Choroid plexus epithelial cell (primary cell): ENCODE measurements around the gene ZNF836.

Experiments
- DNase-seq: peaks from one replicate; pipeline ENCODE4 v3.0.0-alpha.2; 2010; ENCODE audit warnings: low read depth
- H3K4me3 ChIP-seq: 2 replicates; pipeline ENCODE4 v1.5.1; 2011; ENCODE audit warnings: low read depth, mild to moderate bottlenecking, control low read depth, low read length, moderate library complexity
- TF ChIP-seq, protein P1 (sequence below): conservative IDR thresholded peaks from 2 replicates; pipeline ENCODE4 v1.5.1; 2011; ENCODE audit warnings: low read depth, mild to moderate bottlenecking, control low read depth, inconsistent platforms, low read length, moderate library complexity

The ZNF836 gene

DNA sequence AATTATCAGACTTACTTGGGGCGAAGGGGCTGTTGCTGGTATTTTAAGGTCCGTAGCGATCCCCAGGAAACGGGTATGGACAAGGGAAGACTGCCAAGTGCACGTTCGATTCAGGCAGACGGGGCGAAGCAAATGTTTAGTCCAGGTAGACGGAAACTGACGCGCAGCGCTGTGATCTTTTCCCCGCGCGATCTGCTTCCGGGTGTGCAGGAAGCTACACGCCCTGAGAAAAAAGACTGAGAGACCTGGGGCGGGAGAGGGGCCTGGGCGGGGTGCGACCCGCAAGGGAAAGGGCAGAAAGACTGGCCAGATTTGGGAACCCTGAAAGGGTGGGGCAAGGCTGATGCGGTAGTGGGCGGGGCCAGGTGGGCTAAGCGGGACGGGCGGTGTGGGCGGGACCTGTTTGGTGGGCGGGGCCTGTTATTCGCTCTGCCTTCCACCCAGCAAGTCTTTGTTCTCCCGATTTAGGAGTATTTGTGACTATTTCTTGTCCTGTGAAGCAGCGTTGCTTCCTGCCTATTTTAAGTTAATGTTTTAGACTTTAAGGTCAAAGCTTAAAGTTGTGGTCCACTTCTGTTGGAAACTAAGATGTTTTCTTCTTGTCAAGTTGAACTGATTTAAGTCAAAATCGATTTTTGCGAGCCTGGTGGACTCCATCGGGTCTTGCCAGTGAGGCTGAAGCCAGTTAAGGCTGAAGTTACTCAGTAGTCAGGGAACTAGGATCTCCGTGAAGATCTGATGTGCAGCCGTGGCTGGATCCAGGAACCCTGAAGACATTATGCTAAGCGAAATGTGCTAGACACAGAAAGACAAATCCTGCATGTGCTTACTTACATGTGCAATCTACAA is at the start of gene ZNF836:
Gene ZNF836 (minus strand): TSS at position 301 of the 849 bp plus-strand sequence. CDS start 3,549 bp downstream, outside the sequence.
- TF ChIP-seq, protein P1, sequence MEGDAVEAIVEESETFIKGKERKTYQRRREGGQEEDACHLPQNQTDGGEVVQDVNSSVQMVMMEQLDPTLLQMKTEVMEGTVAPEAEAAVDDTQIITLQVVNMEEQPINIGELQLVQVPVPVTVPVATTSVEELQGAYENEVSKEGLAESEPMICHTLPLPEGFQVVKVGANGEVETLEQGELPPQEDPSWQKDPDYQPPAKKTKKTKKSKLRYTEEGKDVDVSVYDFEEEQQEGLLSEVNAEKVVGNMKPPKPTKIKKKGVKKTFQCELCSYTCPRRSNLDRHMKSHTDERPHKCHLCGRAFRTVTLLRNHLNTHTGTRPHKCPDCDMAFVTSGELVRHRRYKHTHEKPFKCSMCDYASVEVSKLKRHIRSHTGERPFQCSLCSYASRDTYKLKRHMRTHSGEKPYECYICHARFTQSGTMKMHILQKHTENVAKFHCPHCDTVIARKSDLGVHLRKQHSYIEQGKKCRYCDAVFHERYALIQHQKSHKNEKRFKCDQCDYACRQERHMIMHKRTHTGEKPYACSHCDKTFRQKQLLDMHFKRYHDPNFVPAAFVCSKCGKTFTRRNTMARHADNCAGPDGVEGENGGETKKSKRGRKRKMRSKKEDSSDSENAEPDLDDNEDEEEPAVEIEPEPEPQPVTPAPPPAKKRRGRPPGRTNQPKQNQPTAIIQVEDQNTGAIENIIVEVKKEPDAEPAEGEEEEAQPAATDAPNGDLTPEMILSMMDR: no peak
- peak within 1 kb of the TSS; percentile 86 for H3K4me3 ChIP-seq
- peak; percentile 74 for DNase-seq

DNA sequence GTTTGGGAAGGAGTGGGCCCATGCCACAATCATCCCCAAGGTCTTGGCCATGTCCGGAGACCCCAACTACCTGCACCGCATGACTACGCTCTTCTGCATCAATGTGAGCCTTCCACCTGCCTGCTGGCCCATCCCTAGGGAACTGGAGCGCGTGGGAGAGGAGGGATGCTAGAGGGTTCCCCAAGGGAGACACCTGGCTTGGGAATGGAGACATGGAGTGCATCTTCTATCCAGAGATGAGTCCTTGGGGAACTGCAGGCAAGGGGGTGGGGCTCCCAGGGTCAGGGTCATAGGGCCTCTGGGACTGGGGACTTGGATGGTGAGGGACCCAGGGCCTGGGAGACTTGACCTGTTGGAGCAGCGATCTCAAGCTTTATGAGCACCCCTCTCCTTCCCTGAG is 49.6 kb upstream of the ZNF836 start:
- DNase-seq: no peak
- TF ChIP-seq, protein P1: no peak
- no peak overlapping the region for H3K4me3 ChIP-seq

DNA sequence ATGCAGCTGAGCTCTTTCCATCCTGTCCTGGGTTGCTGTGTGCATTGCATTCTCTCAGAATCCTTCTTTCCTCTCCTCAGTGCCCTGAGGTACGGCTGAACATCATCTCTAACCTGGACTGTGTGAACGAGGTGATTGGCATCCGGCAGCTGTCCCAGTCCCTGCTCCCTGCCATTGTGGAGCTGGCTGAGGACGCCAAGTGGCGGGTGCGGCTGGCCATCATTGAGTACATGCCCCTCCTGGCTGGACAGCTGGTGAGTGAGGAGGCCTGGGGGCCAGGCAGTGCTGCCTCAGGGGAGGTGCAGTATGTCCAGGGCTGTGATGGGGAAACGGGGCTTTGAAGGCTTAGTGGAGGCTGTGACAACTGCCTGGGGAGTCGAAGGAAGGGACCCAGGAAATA is 48.2 kb upstream of the ZNF836 start:
- no peak for DNase-seq
- TF ChIP-seq, protein P1: no peak
- H3K4me3 ChIP-seq: no peak overlapping the region

DNA sequence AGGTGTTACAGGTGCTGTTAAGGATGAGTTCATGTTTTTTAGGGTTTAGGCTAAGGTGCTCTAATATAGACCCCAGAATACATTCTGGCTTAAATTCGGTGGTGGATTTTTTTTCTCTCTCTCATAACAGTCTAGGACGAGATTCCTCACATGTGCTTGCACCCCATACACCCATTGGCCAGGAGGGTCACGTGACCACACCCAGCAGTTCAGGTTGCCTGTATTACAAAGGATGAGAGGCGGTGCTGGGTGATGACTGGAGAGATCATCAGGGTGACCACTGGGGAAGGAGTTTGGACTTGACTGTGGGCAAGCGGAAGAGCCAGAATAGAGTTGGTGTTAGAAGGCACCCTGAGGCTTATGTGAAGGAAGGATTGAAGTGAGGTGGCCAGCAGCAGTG is 46.2 kb upstream of the ZNF836 start:
- TF ChIP-seq, protein P1: no peak
- DNase-seq: no peak
- no peak overlapping the region for H3K4me3 ChIP-seq

DNA sequence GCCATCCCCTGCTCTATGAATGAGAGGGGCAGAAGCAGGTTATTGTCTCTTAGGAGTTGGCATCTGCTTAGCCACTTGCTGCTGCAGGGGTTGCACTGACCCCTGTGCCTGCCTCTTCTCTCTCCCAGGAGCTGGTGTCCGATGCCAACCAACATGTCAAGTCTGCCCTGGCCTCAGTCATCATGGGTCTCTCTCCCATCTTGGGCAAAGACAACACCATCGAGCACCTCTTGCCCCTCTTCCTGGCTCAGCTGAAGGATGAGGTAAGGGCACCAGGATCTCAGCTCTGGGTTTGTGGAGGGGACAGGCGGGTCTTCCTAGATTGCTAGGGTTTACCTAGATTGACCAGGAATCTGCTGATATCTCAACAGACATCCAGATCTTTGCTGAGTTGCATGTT is 45.0 kb upstream of the ZNF836 start:
- no peak for DNase-seq
- no peak overlapping the region for H3K4me3 ChIP-seq
- TF ChIP-seq, protein P1: no peak

DNA sequence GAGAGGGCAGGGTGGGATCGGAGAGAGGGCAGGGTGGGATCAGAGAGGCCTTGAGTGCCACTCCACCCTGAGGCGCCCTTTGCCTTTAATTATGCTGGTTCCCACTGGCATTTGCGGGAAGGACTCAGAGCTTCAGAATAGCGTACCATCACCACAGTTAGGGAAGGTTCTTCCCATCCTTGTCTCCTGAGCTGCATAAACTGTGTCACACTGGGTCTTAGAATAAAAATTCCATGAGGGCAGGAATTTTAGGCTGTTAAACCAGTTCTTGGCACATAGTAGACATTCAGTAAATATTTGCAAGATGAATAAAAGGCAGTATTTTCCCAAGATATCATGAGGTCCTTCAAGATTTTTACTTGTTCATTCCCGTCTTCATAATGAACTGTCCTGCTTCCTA is 42.8 kb upstream of the ZNF836 start:
- TF ChIP-seq, protein P1: no peak
- no peak overlapping the region for H3K4me3 ChIP-seq

More for the DNA sequence above, 42.8 kb upstream of the ZNF836 start:
- no peak for DNase-seq
